ENCODE results near the gene LATS2. TPM values are rescaled to one million over a fixed set of nuclear protein-coding genes. Genes with fewer than 3 reads are reported as not detected.

LATS2 gene
- total RNA-seq, 1 experiment from 2014 or later, result 18.8 TPM

DNA sequence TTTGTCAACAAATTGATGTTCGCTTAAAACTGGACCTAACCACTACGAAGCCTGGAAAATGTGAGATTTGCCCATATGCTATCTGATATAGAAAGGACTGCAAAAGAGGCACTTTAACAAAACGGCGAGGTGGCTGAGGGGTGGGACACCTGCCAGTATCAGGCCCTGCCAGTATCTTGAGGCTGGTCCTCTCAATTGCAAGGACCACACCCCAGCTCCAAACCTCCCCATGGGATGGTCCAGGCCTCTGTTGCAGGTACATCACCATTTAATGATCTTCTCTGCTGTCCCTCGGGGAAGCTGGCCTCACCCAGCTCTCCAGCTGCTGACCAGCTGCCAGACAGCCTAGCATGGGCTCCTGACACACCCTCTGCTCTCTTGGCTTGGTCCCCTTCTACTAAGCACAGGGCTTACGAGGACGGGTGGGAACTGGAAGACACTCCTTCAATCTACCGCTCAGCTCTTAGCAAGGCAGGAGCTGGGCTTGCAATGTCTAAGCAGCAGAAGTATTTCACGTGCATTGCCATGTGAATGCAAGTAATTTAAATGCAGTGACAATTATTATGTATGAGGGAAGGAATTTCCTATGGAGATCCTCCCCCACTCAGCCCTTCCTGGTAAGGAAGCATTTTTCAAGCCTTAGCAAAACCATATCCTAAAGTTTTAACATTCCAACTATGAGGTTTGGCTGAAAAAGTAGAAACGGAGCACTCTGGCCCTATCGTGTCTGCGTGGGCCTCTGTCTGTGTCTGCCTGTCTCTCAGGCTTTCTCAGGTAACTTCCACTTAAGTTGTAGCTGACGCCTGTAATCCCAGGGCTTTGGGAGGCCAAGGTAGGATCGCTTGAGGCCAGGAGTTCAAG is 63.9 kb downstream of the LATS2 start:
- H3K9me2 ChIP-seq (ENCODE audit: insufficient read depth), result no peaks in the 10 kb centered on the region
- no peak for DNase-seq (ENCODE audit: low read depth, low spot score)
- no peaks in the 10 kb centered on the region; a peak in 1 of 4 replicates for H3K36me3 ChIP-seq (ENCODE audit: control insufficient read depth in 1 of 2, insufficient read depth in 2 of 2, low read length in 2 of 2)
- H3K27me3 ChIP-seq (ENCODE audit: insufficient read depth, low read length), result no peaks in the 10 kb centered on the region
- BruUV-seq (replicated peaks), result no TSS peak
- H3K4me3 ChIP-seq (replicated peaks in 1 of 2; ENCODE audit: low read depth in 1 of 2, low read length in 2 of 2), result no peak overlapping the region
- ATAC-seq, result no peak
- H3K9me3 ChIP-seq (ENCODE audit: control insufficient read depth in 1 of 2, insufficient read depth in 1 of 2, low read depth in 1 of 2, low read length in 2 of 2), result no peaks in the 10 kb centered on the region
- no peak overlapping the region for H2AFZ ChIP-seq (ENCODE audit: low read depth, low read length, poor library complexity, severe bottlenecking)
- no peak overlapping the region for H3K27ac ChIP-seq (ENCODE audit: low read depth, low read length)
- peaks cover 42% of the 10 kb centered on the region for H3K79me2 ChIP-seq (ENCODE audit: insufficient read depth, low read length)
- ChIA-PET POLR2A (no interaction called here), RAD21 (ENCODE audit: low non-redundant PET in 1 of 2, low total read pairs in 2 of 2, uncharacterized antibody in 2 of 2, unreplicated experiment in 2 of 2) (no interaction called here), CTCF (no interaction called here)
- H3K4me2 ChIP-seq (ENCODE audit: low read length), result no peak overlapping the region
- no peaks in the 10 kb centered on the region for H4K20me1 ChIP-seq (ENCODE audit: insufficient read depth)
- no peak overlapping the region for H3K9ac ChIP-seq (ENCODE audit: low read length)
- no peaks in the 10 kb centered on the region for H3K4me1 ChIP-seq (ENCODE audit: control insufficient read depth in 1 of 2, insufficient read depth in 2 of 2, low read length in 2 of 2)
- TF ChIP-seq ZFX (IDR thresholded peaks at IDR 0.05), result no peak
- no peak for TF ChIP-seq ELF1 (IDR thresholded peaks at IDR 0.05; ENCODE audit: borderline replicate concordance, low read depth)
- TF ChIP-seq MAX (IDR thresholded peaks at IDR 0.05), result no peak
- TF ChIP-seq EZH2 (IDR thresholded peaks at IDR 0.05), result no peak
- no peak for TF ChIP-seq ATF3 (IDR thresholded peaks at IDR 0.05)
- no peak for TF ChIP-seq EGR1 (IDR thresholded peaks at IDR 0.05; ENCODE audit: low read depth)
- TF ChIP-seq ZBTB33 (IDR thresholded peaks at IDR 0.05; ENCODE audit: extremely low read depth, insufficient replicate concordance, low read length), result no peak
- TF ChIP-seq EZH2phosphoT487 (IDR thresholded peaks at IDR 0.05; ENCODE audit: borderline replicate concordance), result no peak
- no peak for TF ChIP-seq CEBPB (IDR thresholded peaks at IDR 0.05; ENCODE audit: low read depth)
- TF ChIP-seq JUND (IDR thresholded peaks at IDR 0.05), result no peak
- TF ChIP-seq, protein P1, sequence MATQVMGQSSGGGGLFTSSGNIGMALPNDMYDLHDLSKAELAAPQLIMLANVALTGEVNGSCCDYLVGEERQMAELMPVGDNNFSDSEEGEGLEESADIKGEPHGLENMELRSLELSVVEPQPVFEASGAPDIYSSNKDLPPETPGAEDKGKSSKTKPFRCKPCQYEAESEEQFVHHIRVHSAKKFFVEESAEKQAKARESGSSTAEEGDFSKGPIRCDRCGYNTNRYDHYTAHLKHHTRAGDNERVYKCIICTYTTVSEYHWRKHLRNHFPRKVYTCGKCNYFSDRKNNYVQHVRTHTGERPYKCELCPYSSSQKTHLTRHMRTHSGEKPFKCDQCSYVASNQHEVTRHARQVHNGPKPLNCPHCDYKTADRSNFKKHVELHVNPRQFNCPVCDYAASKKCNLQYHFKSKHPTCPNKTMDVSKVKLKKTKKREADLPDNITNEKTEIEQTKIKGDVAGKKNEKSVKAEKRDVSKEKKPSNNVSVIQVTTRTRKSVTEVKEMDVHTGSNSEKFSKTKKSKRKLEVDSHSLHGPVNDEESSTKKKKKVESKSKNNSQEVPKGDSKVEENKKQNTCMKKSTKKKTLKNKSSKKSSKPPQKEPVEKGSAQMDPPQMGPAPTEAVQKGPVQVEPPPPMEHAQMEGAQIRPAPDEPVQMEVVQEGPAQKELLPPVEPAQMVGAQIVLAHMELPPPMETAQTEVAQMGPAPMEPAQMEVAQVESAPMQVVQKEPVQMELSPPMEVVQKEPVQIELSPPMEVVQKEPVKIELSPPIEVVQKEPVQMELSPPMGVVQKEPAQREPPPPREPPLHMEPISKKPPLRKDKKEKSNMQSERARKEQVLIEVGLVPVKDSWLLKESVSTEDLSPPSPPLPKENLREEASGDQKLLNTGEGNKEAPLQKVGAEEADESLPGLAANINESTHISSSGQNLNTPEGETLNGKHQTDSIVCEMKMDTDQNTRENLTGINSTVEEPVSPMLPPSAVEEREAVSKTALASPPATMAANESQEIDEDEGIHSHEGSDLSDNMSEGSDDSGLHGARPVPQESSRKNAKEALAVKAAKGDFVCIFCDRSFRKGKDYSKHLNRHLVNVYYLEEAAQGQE (IDR thresholded peaks at IDR 0.05; ENCODE audit: low read depth), result no peak
- TF ChIP-seq POLR2AphosphoS5 (IDR thresholded peaks at IDR 0.05; ENCODE audit: low read depth, low read length), result no peak
- intact Hi-C loops (cut with micrococcal nuclease), result no loop called here

Data from HCT116 (cell line).